T-helper 17 cell (primary cell): ENCODE data around the gene NTRK1. TPM values are rescaled to one million over a fixed set of nuclear protein-coding genes. Genes with fewer than 3 reads are reported as not detected.
"Not testable (repeated sequence)": the region's sequence is repeated elsewhere in the genome, so short reads cannot be mapped to it uniquely, and the experiment has no call there.

Experiments
- ATAC-seq: fragments of 150-1000 bp; cut with Tn5 transposase; 2 replicates; pipeline ENCODE4 v1.10.0; 2021; ENCODE audit warnings: mild to moderate bottlenecking, moderate library complexity
- DNase-seq, 3 donors: peaks; one replicate each; pipeline versions ENCODE4 v3.0.0 to v3.0.0-alpha.2; 2020 to 2021
- H3K9me3 ChIP-seq: one replicate; pipeline ENCODE4 v1.7.0; 2013; ENCODE audit warnings: low read length, mild to moderate bottlenecking; ENCODE audit not compliant: control insufficient read depth, poor library complexity, severe bottlenecking
- H3K27ac Mint-ChIP-seq: one replicate; pipeline ENCODE4 v1.8.0; 2022; ENCODE audit warnings: mild to moderate bottlenecking, moderate library complexity, mixed read lengths
- H3K27me3 Mint-ChIP-seq: one replicate; pipeline ENCODE4 v1.8.0; 2022; ENCODE audit warnings: mixed read lengths
- H3K36me3 Mint-ChIP-seq: one replicate; pipeline ENCODE4 v1.8.0; 2022; ENCODE audit warnings: low read depth, mixed read lengths
- H3K4me1 Mint-ChIP-seq: one replicate; pipeline ENCODE4 v1.8.0; 2022; ENCODE audit warnings: mild to moderate bottlenecking, mixed read lengths
- H3K4me3 Mint-ChIP-seq: one replicate; pipeline ENCODE4 v1.8.0; 2022; ENCODE audit warnings: mild to moderate bottlenecking, moderate library complexity, mixed read lengths
- total RNA-seq, 4 donors: library from RNA in 2 of 4; stranded (reverse) in 2 of 4; gene quantifications; one replicate each; pipeline ENCODE4 v1.2.3 and lab custom pipeline; 2022 to 2026

The NTRK1 gene
- total RNA-seq, 2 donors from 2014 or later = 0.34 to 0.67 TPM

DNA sequence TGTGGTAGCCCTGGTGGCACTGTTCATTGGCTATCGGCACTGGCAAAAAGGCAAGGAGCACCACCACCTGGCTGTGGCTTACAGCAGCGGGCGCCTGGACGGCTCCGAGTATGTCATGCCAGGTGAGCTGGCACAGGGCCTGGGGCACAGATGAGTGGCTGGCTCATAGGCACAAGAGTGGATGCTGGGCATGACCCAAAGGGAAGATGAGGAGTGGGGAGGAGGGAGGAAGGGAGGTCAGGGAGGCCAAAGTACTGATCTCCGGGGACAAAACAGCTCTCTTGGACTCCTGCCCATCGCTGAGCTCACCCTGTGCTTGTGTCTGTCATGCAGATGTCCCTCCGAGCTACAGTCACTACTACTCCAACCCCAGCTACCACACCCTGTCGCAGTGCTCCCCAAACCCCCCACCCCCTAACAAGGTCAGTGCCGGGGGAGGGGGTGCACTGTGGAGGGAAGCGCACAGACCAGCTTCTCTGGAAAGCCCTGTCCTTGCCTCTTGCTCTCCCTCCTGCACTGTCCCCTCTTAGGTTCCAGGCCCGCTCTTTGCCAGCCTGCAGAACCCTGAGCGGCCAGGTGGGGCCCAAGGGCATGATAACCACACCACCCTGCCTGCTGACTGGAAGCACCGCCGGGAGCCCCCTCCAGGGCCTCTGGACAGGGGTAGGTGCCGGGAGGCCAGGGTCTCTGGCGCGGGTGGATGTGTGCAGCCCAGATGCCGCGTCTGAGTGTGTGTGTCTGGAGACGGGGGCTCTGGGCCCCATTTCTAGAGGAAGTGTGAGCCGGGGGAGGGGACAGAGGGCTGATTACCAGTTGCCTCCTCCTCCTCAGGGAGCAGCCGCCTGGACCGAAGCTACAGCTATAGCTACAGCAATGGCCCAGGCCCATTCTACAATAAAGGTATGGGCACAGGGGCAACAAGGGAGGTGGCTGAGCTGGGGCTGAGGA lies 52.5 kb downstream of the NTRK1 start:
- H3K4me1 Mint-ChIP-seq = peaks cover 4% of the 10 kb centered on the region
- H3K4me3 Mint-ChIP-seq = no peak overlapping the region
- DNase-seq (no peak), ATAC-seq (no peak)
- no peaks in the 10 kb centered on the region for H3K9me3 ChIP-seq
- no peaks in the 10 kb centered on the region for H3K36me3 Mint-ChIP-seq
- H3K27me3 Mint-ChIP-seq = peaks cover 68% of the 10 kb centered on the region
- no peak overlapping the region for H3K27ac Mint-ChIP-seq

GRCh38 chr1:156913809-156914387 lies 53.2 kb downstream of the NTRK1 start:
- ATAC-seq = no peak
- Mint-ChIP-seq H3K4me3 (no peak overlapping the region), H3K27ac (peak overlapping the region; percentile 19), H3K27me3 (peaks cover 70% of the 10 kb centered on the region), H3K36me3 (peaks cover 3% of the 10 kb centered on the region), H3K4me1 (peaks cover 4% of the 10 kb centered on the region)
- H3K9me3 ChIP-seq = no peaks in the 10 kb centered on the region
- DNase-seq = no peak

DNA sequence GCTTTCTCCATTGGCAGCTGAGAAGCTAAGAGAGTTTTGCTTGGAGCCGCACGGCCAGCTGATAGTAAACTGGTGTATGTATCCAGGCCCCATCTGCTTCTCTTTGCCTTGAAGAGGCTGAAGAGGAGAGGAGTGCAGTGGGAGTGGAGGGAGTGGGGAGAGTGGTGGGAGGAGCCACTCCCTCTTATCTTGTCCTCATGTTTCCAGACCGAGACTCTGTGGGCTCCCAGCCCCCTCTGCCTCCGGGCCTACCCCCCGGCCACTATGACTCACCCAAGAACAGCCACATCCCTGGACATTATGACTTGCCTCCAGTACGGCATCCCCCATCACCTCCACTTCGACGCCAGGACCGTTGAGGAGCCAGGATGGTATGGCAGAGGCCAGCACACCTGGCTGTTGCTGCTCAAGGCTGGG lies 53.8 kb downstream of the NTRK1 start:
- Mint-ChIP-seq H3K27ac (peak overlapping the region; percentile 19), H3K4me3 (no peak overlapping the region), H3K4me1 (peaks cover 4% of the 10 kb centered on the region), H3K36me3 (peaks cover 3% of the 10 kb centered on the region), H3K27me3 (peaks cover 75% of the 10 kb centered on the region)
- DNase-seq (no peak), ATAC-seq (no peak)
- no peaks in the 10 kb centered on the region for H3K9me3 ChIP-seq

GRCh38 chr1:156920233-156921052 lies 59.8 kb downstream of the NTRK1 start, which contains the start of gene LRRC71:
Gene LRRC71, plus strand, starts transcription at chr1:156920632. Its CDS starts 172 bp downstream, at chr1:156920804.
- DNase-seq (peak; percentile 35 to 59 (median 39)), ATAC-seq (peak; percentile 86)
- peaks cover 18% of the 10 kb centered on the region for H3K4me1 Mint-ChIP-seq
- peaks cover 14% of the 10 kb centered on the region for H3K36me3 Mint-ChIP-seq
- H3K4me3 Mint-ChIP-seq = no peak within 1 kb of the TSS
- peaks cover 76% of the 10 kb centered on the region for H3K27me3 Mint-ChIP-seq
- H3K9me3 ChIP-seq = no peaks in the 10 kb centered on the region
- no peak within 1 kb of the TSS for H3K27ac Mint-ChIP-seq

GRCh38 chr1:156921053-156921529 lies 60.4 kb downstream of the NTRK1 start:
- no peaks in the 10 kb centered on the region for H3K9me3 ChIP-seq
- DNase-seq (no peak), ATAC-seq (no peak)
- peaks cover 76% of the 10 kb centered on the region for H3K27me3 Mint-ChIP-seq
- peaks cover 22% of the 10 kb centered on the region for H3K4me1 Mint-ChIP-seq
- peaks cover 14% of the 10 kb centered on the region for H3K36me3 Mint-ChIP-seq
- H3K27ac Mint-ChIP-seq = no peak overlapping the region
- no peak overlapping the region for H3K4me3 Mint-ChIP-seq

DNA sequence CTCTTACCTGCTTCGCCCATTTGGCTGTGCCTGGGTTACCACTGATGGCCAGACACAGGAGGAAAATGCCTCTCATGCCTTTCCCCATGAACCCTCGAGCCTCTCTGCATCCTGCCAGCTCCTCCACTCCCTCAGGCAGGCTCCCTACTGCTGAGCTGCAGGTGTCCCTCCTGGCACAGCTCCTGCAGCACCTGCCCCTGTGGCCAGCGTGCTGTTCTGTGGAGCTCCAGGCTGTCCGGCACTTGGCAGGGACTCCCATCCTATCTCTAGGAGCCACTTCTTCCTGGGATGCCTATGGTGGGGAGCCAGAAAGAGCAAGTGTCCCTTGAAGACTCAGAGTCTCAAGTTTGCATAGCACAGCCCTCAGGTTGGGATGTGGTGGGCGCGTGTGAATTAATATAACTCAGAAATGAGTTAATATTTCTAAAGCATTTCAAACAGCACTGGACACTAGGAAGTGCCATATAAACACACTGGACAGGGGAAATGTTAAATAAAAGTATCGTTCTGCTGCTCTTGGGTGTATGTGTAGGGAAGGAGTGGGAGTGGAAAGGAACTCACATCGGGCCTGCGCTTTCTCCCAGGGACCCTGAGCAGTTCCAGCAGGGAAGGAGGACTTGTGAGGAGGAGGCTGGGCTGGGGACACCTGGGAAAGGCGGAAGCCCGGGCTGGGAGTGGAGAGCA lies 62.5 kb downstream of the NTRK1 start:
- H3K4me3 Mint-ChIP-seq = peak overlapping the region; percentile 67
- peaks cover 16% of the 10 kb centered on the region for H3K36me3 Mint-ChIP-seq
- no peaks in the 10 kb centered on the region for H3K9me3 ChIP-seq
- peaks cover 80% of the 10 kb centered on the region for H3K27me3 Mint-ChIP-seq
- peaks cover 32% of the 10 kb centered on the region for H3K4me1 Mint-ChIP-seq
- DNase-seq (no peak), ATAC-seq (no peak)
- no peak overlapping the region for H3K27ac Mint-ChIP-seq

- DNase-seq (no peak), ATAC-seq (no peak)
- H3K27me3 Mint-ChIP-seq = peaks cover 81% of the 10 kb centered on the region
- peaks cover 14% of the 10 kb centered on the region for H3K36me3 Mint-ChIP-seq
- peak overlapping the region; percentile 67 for H3K4me3 Mint-ChIP-seq
- no peaks in the 10 kb centered on the region for H3K9me3 ChIP-seq
- peaks cover 35% of the 10 kb centered on the region for H3K4me1 Mint-ChIP-seq
- H3K27ac Mint-ChIP-seq = no peak overlapping the region
Observed at GRCh38 chr1:156923670-156924477, 63.2 kb downstream of the NTRK1 start.

DNA sequence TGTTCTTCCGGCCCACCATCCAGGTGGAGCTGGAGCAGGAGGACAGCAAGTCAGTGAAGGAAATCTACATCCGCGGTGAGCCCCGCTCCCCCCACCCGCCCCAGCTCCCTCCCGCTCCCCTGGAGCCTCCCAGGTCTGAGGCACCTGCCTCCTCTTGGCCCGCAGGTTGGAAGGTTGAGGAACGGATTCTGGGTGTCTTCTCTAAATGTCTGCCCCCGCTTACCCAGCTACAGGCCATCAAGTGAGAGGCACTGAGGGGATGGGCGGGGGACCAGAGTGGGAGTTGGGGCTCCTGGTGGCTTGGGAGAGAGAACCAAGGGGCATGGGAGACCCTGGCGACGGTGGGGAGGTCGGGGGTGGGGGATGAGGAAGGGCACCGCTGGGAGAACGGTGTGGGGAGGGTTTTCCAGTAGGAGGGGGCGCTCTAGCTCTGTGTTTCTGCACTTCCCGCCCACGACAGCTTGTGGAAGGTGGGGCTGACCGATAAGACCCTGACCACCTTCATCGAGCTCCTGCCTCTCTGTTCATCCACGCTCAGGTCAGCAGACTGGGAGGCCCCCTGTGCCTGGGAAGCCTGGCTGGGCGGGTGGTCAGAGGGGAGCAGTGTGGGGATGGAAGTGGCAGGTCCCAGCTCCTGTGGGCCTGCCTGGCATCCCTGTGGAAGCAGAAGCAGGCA lies 64.0 kb downstream of the NTRK1 start:
- peaks cover 35% of the 10 kb centered on the region for H3K4me1 Mint-ChIP-seq
- no peaks in the 10 kb centered on the region for H3K9me3 ChIP-seq
- no peak overlapping the region for H3K27ac Mint-ChIP-seq
- ATAC-seq = no peak
- H3K36me3 Mint-ChIP-seq = peaks cover 14% of the 10 kb centered on the region
- H3K27me3 Mint-ChIP-seq = peaks cover 82% of the 10 kb centered on the region
- DNase-seq = no peak
- H3K4me3 Mint-ChIP-seq = no peak overlapping the region

GRCh38 chr1:156925154-156926010 lies 64.7 kb downstream of the NTRK1 start:
- peaks cover 14% of the 10 kb centered on the region for H3K36me3 Mint-ChIP-seq
- no peak overlapping the region for H3K27ac Mint-ChIP-seq
- peaks cover 88% of the 10 kb centered on the region for H3K27me3 Mint-ChIP-seq
- H3K4me3 Mint-ChIP-seq = no peak overlapping the region
- H3K9me3 ChIP-seq = no peaks in the 10 kb centered on the region
- H3K4me1 Mint-ChIP-seq = peaks cover 33% of the 10 kb centered on the region
- no peak for DNase-seq
- ATAC-seq = no peak

DNA sequence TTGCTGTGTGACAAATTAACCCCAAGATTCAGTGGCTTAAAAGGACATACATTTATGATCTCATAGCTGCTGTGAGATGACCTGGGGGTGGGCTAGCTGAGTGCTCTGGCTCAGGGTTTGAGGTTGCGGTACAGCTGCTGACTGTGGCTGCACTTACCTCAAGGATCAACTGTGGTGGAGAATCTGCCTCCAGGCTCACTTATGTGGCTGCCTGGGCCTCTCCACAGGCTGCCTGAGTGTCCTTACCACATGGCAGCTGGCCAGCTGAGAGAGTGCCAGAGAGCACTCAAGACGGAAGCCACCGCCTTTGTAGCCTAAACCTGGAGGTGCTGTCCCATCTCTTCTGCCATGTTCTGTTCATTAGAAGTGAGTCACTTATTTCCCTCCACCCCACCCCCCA lies 65.5 kb downstream of the NTRK1 start:
- H3K27me3 Mint-ChIP-seq = peaks cover 88% of the 10 kb centered on the region
- peak; percentile 51 for ATAC-seq
- no peak for DNase-seq

GRCh38 chr1:156926695-156927094 lies 66.0 kb downstream of the NTRK1 start:
- not testable (repeated sequence) for H3K4me3 Mint-ChIP-seq, ATAC-seq, H3K9me3 ChIP-seq, H3K27ac Mint-ChIP-seq, DNase-seq
- H3K4me1 Mint-ChIP-seq = peaks cover 36% of the 10 kb centered on the region
- H3K27me3 Mint-ChIP-seq = peaks cover 88% of the 10 kb centered on the region
- peaks cover 21% of the 10 kb centered on the region for H3K36me3 Mint-ChIP-seq

More for the DNA sequence above, 65.5 kb downstream of the NTRK1 start:
- H3K9me3 ChIP-seq = no peaks in the 10 kb centered on the region
- peaks cover 20% of the 10 kb centered on the region for H3K36me3 Mint-ChIP-seq
- no peak overlapping the region for H3K27ac Mint-ChIP-seq
- peaks cover 32% of the 10 kb centered on the region for H3K4me1 Mint-ChIP-seq
- H3K4me3 Mint-ChIP-seq = no peak overlapping the region
